ENCODE measurements around the gene BACH1.

Gene BACH1

DNA sequence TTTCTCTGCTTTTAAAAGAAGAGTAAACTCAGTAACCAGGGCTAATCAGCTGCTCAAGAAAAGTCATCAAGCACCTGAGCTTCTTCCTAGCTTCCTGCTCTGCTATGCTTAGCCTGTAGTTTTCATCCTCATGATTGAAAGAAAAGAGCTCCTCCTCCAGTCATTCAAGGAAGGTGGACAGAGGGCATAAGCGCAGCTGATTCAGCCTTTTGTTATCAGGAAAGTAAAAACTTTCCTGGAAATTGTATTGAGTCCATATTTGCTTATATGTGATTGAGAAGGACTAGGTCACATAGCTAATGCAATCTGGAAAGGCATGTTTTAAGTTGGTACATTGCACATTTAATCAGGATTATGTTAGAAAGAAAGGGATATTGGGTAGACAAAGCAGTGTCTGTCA lies 8.5 kb upstream of the BACH1 start:
- no peak for DNase-seq (ENCODE audit: low read depth in 2 of 2)

DNA sequence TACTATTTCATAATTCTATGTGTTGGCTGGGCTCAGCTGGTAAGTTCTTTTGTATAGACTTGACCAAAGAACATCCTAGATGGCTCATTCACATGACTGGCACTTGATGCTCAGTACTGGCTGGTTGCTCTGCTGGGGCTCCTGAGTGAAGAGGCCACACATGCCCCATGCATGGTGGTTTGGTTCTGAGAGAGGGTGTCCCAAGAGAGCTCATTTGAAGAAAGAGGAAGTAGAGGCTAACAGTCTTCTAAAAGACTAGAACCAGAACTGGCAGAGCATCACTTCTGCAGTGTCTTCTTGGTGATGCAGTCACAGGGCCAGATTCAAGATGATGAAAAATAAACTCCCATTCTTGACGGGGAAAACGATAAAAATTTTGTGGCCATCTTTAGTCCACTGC lies 5.2 kb upstream of the BACH1 start:
- DNase-seq (ENCODE audit: low read depth in 2 of 2), result no peak

DNA sequence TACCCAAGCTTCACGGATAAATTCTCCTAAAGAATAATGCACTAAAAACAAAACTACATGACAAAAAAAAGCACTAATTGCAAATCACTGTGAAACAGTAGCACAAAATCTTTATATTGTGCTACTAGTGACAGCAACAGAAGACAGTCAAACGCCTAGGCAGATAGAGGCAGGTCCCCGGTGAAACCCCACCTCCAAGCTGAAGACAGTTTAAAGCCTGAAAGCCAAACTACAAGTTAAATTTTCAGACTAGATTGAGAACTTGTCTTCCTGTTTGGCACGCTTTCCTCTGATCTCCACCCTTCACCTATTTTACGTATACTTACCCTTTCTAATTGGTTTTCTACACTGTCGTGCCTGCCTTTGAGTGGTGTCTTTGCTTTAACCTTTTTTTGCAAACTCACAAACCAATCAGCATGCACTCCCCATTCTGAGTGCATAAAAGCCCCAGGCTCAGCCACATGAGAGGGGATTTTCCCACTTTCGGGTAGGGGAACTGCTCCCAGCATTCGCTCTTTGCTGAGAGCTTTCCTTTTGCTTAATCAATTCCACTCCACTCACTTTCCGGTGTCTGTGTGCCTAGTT lies 3.6 kb upstream of the BACH1 start:
- no peak for DNase-seq (ENCODE audit: low read depth in 2 of 2)

DNA sequence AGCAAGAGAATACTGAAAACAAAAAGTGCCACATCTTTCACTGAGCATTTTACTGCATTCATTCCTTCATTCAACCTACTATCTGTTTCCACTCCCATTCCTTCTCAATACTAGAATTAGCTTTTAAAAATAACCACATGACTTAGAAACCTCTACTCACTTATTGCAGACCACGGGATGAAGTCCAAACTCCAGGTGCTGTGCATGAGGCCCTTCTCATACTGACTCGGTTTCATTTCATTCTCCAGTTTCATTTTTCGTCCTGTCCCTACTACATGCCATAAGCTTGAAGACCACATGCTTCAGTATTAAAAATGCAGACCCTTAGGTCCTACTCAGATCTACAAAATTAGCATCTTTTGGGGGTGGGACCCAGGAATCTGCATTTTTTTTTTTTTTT lies 2.3 kb upstream of the BACH1 start:
- DNase-seq (ENCODE audit: low read depth in 2 of 2), result no peak

DNA sequence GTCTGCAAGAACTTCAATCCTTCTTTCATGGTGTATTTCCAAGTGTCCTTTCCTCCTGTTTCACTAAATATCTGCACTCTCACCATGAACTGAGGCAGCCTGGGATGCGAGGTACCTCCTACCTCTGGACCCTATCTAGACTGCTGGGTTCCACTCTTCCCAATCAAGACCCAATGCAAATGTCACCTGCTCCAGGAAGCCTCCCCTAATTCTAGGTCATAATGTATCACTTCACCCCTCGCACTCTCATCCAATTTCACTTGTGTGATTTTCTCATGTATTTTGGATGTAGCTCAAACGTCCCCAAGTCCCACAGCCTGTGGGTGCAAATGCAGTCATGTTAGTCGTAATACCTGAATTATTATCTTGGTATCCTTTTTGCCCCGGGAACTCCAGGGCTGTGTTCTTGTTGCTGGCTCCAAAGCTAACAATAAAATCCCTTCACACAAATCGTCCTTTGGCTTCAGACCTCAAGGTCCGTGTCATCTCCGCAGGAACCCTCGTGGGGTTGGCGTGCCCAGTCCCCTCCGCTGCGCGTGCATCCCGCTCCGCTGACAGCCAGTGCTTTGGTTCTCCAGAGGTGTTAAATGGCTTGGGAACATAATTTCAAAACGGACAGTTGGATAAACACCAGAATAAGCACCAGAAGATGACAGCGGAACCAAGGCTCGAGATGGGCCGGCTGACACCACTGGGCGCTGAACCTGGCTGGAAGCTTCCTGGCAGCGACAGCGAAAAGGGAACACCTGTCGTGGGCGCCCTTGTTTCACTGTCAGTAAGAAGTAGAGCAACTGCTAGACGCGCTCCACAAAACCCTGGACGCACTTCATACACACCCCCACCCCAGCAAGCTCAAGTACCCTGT lies 1.0 kb upstream of the BACH1 start:
- DNase-seq (ENCODE audit: low read depth in 2 of 2), result no peak

DNA sequence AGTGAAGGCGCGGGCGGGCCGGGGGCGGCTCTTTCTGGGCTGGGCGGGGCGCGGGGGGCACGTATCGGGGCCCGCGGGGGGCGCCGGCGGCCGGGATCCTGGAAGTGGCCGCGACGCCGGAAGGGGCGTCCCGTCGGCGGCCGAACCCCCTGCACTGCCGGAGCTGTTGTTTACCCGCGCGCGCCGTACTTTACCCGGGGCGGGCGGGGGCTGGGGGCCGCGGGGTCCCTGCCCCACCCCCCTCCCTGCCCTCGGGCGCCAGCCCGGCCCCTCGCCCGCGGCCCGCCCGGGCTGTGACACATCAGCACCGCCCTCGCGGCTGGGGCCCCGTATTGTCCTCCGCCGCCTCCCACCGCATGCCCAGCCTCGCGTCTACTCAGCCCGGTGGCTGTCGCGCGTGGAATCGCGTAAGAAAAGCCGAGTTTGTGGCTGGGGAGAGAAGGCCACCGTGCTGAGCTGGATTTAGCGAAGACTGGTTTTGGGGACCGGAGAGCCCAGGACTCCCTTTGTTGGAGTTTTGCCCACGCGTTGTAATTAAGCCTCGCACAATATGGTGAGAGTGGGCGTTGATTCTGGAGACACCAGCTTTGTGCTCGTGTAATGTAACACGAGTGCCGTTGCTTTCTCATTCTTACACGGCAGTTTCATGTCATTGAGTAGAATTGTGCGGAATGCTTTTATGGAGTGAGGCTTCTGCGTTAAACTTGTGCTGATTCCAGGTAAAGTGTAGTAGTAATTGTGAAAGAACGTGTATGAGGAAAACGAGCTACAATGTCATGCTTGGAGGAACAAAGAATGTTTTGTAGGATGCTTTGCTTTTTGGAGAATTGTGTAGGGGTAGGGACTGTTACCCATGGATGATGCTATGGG lies 559 bp downstream of the BACH1 start:
- peak; percentile 55 to 68 for DNase-seq (ENCODE audit: low read depth in 2 of 2)

DNA sequence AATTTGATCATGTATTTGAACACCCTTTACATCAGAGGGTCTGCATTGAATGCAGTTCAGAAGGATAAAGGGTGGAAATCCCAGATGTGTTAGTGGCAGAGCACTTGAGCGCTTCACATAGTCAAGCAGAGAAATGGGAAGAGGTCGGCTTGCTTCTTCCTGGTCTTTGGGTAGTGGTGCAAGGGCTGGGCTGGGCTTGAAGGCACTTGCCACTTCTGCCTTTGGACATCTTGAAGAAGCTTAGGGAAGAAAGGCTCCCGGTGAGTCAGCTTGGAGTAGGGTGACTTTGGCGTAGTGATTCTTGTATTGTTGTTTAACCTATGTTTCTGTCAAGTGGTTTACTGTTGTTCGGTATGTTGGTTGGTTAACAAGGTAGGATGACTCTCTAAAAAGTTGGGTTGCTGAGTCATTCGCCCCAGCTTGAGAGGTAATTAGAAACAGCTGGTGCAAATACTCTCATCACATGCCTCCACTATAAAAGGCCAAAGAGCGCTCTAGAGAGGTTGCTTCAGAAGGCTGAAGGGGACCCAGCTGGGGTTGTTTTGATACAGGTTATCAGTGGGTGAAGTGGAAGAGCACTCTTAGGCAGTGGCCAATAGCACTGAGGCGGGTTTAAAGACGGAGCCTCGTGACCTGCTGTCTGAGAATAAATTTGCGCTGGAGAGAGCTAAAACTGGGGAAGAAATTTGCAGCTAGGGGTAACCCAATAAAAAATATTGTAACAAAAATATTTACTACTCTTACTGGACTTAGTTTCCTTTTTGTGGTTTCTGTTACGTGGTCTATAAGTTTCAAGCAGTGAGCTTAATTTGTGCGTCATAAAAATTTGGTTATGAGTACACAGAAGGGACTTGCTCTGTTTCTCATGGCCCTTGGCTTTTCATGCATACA lies 1.4 kb downstream of the BACH1 start:
- DNase-seq (ENCODE audit: low read depth in 2 of 2), result peak; percentile 8 to 27

DNA sequence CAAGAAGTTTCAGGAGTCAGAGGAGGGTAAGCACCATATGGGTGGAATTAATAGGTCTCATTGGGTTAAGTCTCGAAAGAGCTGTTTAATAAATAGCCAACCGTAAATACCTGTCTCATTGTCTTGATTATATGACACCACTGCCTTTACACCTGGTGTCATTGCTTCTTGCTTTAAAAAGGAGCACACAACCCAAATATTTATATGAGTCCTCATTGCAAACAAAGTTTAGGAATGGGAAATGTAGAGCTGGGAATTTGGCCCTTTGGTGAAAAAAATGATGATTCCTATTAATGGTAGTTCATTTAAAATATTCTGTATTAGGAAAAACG lies 2.1 kb downstream of the BACH1 start:
- DNase-seq (ENCODE audit: low read depth in 2 of 2), result no peak

DNA sequence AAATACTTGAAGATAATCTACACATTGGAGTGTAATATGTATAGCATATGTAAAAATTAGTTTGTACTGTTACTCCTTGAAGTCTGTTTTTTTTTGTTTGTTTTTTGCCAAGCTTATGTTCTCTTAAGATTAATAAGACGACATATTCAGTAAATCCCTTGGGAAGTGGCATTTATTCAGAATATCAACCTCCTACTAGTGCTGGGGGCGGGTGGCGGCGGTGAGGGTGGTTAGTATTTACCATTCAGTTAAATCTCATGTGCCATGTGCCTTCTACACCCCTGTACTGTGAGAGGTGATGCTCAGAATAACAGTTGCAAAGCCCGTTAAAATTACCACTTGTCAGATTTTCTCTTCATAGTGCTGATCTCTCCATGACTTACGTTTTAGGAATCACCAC lies 3.0 kb downstream of the BACH1 start:
- no peak for DNase-seq (ENCODE audit: low read depth in 2 of 2)

DNA sequence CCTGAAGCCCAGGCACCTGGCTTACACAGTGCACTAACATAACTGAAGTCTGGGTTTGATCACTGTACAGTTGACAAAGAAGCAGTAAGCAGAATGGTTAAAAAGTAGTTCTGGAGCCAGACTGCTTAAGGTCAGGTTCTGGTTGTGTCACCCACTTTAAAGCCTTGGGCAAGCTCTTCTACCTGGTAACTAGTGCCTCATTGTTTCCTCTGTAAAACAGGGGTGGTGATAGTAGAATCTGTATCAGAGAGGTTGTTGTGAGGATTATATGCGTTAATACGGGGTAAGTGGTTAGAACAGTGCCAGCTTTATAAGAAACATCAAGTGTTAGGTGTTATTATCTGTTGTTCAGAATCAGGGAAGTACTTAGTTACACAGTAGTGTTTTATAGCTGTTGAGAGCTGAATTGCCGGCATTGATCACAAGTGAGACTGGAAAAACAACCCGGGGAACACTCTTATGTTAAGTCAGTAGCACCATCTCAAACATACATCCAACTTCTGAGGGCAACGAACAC lies 3.7 kb downstream of the BACH1 start:
- DNase-seq (ENCODE audit: low read depth in 2 of 2), result no peak

DNA sequence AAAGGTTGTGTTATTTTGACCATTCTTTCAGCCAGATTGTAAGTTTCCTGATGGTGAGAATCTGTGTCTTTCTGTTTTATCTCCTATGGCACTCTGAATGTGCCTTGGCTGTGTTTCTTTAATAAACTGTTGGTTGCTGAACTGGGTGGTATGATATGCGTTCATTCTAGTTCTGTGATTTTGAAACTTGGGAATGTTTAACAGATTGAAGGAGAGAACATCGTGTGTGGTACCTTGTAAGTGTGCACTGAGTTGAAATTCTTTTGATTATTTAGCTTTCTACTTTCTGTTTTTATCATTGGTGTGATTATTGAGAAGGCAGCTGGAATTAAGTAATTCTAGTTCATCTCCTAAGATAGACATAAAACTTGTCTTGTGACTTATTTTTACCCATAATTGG lies 4.6 kb downstream of the BACH1 start:
- no peak for DNase-seq (ENCODE audit: low read depth in 2 of 2)

DNA sequence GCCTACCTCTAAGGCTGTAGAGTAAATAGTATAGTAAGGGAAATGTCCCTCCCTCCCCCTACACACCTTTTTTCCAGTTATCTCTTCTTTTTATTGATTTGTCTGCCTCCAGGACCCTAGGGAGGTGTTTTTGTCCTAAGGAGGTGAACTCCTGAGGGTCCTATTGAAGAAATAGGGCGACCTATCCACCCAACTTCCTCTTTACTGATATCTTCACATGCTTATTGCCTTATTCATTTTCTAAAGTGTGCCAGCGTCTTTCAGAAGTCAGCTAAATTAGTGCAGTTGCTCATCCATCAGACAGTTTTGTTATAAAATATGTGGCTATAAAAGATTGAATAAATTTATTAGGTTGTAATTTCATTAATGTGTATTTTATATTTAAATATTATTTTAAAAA lies 5.9 kb downstream of the BACH1 start:
- no peak for DNase-seq (ENCODE audit: low read depth in 2 of 2)

DNA sequence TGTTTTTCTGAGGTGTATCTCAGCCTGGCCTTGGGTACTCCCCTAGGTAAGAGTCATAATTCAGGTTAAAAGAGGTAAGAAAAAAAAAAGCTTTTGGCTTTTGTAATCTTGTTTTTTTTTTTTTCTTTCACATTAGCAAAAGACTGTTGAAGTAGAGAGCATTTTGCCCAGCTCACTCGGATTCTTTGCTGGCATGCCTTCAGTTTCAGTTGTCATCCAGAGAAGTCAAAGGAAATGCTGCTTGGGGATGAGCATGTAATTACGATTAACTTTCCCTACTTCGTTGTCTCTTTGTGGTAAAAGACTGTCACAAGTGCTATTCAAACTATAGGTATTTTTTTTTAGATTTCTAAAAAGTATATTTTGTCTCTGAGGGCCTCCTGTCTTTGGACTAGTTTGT lies 6.3 kb downstream of the BACH1 start:
- DNase-seq (ENCODE audit: low read depth in 2 of 2), result no peak

DNA sequence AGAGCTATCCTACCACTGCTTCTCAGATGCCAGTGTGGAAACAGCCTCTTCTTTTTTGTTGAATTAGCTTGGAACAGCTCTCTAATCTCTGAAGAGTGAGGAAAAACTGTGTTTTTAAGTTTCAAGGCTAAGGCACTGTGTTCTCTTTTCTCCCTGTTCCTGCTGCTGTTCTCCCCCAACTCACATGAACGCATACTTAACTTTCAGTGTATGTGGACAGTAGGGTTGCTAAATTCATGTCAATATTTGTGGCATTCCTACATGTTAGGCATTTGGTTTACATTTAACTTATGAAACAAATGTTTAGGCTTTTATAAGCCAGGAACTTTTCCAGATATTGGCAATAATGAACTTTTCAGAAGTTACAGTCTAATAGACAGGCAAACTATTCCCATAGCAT lies 6.8 kb downstream of the BACH1 start:
- DNase-seq (ENCODE audit: low read depth in 2 of 2), result no peak

DNA sequence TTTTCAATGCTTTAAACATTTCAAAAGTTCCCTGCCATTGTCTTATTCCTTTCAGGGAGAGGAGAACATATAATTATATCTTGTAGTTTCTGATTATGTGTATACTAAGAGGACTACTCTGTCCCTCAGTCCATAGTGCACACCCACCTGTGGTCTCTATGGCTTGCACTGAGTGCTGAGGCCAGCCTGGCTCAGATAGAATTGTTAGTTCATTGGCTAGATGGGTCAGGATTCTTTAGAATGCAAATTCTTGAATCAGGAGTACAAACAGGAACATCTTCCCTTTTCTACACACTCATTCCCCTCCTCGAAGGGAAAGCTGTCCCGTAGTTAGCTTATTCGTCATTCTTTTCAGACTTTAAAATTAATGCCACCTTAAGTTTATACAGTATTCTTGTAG lies 8.2 kb downstream of the BACH1 start:
- DNase-seq (ENCODE audit: low read depth in 2 of 2), result no peak

DNA sequence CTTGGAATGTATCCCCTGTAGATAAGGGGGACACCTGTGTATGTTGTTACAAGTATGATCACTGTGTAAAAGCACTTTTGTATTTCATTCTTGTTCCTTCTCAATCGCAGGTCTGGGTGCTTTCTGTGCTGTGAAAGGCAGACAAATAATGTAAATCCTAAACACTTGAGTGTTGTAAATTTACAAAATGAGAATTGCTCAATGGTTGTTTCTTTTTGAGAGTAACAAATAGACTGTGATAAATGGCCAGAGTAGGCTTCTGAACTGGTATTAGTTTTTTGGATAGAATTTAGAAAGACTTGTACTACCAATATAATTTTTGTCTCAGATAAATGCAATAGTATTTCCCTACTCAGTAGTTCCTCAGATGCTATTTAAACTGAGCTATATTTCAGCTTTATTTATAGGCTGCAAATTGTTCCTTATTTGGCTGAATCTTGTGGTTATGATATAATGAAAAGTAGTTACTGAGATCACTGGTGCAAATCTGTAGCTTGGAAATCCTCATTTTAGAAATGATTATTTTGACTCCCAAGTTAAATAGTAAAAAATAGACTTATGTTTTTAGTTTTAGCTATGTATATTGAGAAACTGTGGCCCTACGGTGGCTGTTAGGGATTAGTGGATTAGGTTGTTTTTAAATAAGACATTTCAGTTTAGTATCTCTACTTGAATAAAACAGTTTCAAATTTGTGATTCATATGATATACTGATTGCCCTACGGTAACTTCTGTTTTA lies 9.2 kb downstream of the BACH1 start:
- no peak for DNase-seq (ENCODE audit: low read depth in 2 of 2)

DNA sequence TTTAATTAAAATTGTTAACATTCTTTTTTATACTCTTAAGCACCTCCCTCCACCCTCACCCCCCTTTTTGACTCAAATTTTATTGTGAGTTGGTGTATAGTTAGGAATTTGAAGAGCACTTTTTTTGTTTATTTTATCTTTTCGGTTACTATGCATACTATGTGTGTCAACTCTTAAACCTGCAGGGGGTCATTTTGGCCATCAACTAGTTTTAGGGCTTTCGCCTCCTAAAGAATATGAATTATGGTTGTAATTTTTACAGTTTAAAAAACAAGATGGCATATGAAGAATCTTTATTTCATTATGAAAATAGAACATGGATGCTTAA lies 9.7 kb downstream of the BACH1 start:
- DNase-seq (ENCODE audit: low read depth in 2 of 2), result no peak

DNA sequence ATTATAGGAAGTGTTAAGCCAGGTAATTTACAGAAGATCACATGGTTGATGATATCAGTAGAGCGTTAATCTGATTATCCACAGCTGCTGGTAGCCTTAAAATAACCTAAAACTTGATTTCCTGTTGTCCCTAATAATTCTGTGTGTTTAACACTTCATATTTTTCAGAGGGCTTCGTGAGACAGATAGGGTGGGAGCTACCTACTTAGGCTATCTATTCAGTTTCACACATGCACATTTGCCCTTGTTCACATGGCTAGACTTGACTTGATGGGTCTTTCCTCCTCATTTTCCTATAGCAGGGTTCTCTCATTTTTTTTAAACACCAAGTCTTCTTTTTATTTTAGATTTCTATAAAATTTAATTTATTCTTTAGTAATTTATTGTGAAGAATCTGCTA lies 11.0 kb downstream of the BACH1 start:
- no peak for DNase-seq (ENCODE audit: low read depth in 2 of 2)

DNA sequence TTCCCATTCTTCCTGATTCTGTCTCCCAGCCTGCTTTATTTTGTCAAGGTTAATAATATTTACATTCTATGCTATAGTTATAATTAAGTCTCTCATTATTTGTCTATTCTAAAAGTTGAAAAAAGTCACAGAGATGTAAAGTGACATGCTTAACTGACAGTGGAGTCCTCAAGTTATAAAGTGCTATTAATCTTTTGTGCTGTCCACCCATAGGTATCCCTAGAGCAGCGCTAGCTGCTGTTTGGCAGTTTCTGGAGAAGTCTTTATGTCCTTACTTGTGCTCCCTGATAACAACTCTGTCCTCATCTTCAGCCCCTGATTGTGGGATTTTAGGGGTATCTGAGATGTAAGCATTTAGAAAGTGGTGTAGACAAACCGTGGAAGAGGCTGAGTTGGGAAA lies 13.1 kb downstream of the BACH1 start:
- no peak for DNase-seq (ENCODE audit: low read depth in 2 of 2)

DNA sequence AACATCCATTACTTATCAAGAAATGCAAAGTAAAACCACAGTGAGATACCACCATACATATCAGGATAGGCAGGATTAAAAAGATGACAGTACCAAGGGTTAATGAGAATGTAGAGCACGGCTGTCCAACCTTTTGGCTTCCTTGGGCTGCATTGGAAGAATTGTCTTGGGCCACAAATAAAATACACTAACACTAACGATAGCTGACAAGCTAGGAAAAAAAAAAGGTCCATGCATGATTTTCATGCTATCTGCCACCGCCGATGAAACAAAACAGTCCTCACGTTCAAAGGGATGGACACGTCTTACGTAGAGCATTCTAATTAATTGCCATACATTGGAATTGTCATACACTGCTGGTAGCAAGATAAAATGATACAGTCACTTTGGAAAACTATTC lies 14.3 kb downstream of the BACH1 start:
- no peak for DNase-seq (ENCODE audit: low read depth in 2 of 2)
